Ovary (tissue), 3 donors: ENCODE results near the gene DPP9.

Source experiments
- POLR2A ChIP-seq: fragments of 450-650 bp; IDR thresholded peaks from one replicate; pipeline ENCODE4 v1.6.1; 2017; ENCODE audit warnings: antibody characterized with exemption, mild to moderate bottlenecking, moderate library complexity
- TF ChIP-seq, protein P1 (sequence below), 3 donors: fragments of 450-650 bp in 2 of 3; fragments of 200-600 bp in 1 of 3; IDR thresholded peaks; one replicate each; pipeline versions ENCODE4 v1.5.1 to v1.8.0; 2016 to 2022; ENCODE audit warnings: antibody characterized with exemption in 3 of 3, mild to moderate bottlenecking in 1 of 3
- donor health status: DM: no; HTN: no; CAD: no.

DNA sequence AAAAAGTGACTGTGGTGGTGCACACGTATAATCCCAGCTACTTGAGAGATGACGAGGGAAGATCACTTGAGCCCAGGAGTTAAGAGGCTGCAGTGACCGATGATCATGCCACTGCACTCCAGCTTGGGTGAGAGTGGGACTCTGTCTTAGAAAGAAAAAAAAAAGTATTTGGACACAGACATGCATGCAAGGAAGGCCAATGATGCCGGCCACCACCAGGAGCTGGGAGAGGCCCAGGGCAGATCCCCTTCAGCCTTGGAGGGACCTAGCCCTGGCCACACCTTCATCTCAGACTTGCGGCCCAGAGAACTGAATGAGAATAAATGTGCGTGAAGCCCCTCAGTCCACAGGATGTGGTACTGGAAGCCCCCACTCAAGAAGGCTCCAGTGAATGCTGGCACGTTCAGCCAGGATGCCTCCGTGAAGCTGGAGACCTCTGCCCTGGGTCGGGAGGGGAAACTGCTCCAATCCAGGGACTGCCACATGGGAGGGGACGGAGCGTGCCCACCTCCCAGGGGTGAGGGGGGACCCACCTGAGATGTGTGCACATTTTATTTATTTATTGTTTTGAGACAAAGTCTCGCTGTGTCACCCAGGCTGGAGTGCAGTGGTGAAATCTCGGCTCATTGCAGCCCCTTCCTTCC lies 69.7 kb downstream of the DPP9 start:
- TF ChIP-seq, protein P1, sequence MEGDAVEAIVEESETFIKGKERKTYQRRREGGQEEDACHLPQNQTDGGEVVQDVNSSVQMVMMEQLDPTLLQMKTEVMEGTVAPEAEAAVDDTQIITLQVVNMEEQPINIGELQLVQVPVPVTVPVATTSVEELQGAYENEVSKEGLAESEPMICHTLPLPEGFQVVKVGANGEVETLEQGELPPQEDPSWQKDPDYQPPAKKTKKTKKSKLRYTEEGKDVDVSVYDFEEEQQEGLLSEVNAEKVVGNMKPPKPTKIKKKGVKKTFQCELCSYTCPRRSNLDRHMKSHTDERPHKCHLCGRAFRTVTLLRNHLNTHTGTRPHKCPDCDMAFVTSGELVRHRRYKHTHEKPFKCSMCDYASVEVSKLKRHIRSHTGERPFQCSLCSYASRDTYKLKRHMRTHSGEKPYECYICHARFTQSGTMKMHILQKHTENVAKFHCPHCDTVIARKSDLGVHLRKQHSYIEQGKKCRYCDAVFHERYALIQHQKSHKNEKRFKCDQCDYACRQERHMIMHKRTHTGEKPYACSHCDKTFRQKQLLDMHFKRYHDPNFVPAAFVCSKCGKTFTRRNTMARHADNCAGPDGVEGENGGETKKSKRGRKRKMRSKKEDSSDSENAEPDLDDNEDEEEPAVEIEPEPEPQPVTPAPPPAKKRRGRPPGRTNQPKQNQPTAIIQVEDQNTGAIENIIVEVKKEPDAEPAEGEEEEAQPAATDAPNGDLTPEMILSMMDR (IDR thresholded peaks at IDR 0.05) = no peak
- no peak for TF ChIP-seq POLR2A
